HTR-8/SVneo (cell line): ENCODE results near the gene SCYGR4.
"Not testable (repeated sequence)": the region's sequence is repeated elsewhere in the genome, so short reads cannot be mapped to it uniquely, and the experiment has no call there.

Source experiments
- DNase-seq: peaks from one replicate; pipeline ENCODE4 v3.0.0; 2011; ENCODE audit warnings: low spot score, mixed read lengths; ENCODE audit not compliant: insufficient read length
- FAIRE-seq: peaks from 2 replicates; lab custom pipeline; 2011; peaks lifted over from hg19 to GRCh38; lab: Jason Lieb, UNC

SCYGR4 gene, protein sequence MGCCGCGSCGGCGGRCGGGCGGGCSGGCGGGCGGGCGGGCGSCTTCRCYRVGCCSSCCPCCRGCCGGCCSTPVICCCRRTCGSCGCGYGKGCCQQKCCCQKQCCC

DNA sequence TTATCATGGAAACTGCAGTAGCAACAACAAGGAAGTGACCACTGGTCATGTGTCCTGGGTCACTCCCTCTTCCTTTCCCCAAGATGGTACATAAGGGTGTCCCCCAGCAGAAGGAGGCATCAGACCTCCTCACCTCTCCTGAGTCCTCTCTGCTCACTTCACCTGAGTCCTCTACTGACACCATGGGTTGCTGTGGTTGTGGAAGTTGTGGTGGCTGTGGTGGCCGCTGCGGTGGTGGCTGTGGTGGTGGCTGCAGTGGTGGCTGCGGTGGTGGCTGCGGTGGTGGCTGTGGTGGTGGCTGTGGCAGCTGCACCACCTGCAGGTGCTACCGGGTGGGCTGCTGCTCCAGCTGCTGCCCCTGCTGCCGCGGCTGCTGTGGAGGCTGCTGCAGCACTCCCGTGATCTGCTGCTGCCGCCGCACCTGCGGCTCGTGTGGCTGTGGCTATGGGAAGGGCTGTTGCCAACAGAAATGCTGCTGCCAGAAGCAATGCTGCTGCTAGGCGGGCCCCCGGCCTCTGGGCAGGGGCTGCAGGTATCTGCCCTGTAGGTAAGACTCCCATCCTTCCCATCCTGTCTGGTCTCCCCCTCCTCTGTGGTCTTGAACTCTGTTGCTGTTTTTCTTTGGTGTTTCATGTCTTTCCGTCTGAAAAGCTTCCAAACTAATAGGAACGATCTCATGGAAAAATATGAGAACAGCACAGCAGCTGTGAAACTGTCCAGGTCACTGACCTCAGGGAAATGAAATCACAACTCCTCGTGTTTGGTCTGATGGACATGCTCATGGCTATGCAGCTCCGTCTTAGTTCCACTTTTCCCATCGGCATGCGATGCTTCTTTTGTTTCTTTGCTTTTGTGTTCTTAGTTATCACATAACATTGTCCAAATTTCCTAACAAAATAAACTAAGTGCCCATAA, at the start of gene SCYGR4:
Gene SCYGR4, plus strand, starts transcription at position 183 of the 915 bp plus-strand sequence. Its CDS starts 0 bp downstream, at position 183.
- DNase-seq (no peak), FAIRE-seq (no peak)

DNA sequence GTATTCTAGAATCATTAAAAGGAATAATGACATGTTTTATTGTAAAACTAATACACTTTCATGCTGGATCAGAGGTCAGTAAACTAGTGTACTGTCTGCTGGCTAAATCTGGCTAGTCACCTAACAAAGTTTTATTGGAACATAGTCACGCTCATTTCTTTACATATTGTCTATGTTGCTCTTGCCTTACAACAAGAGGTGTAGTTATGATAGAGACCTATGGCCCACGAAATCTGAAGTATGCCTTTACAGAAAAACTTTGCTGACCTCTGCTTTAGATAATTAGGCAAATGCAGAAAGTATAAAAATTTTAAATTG, 48.5 kb upstream of the SCYGR4 start:
- FAIRE-seq, result no peak
- DNase-seq, result no peak

DNA sequence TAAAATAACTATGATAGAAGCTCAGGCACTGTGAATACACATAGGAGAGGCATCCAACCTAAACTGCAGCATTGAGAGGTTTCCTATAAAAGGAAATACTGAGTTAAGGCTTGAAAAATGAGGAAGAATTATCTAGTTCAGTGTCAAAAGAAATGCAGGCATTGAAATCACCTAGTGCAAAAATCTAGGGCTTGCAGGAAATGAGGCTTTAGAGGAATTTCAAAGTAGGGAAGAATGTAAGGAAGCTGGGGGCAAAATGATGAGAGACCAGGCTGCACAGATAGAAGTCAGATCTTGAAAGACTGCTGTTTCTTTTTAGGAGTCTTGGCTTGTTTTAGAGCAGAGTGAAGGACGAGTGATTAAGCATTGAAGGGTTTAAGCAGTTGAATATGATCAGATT, 46.7 kb upstream of the SCYGR4 start:
- no peak for DNase-seq
- FAIRE-seq, result no peak

DNA sequence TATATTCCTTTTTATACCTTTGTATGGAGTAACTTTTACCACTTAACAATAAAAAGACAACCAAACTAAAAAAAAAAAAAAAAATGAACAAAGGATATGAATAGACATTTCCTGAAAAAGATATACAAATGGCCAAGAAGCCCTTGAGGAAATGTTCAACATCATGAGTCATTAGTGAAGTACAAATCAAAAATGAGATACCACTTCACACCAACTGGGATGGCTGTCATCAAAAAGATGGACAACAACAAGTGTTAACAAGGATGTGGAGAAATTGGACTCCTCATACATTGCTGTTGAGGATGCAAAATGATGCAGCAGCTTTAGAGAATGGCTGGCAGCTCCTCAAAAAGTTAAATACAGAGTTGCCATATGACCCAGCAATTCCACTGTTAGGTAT, 41.2 kb upstream of the SCYGR4 start:
- FAIRE-seq, result no peak

DNA sequence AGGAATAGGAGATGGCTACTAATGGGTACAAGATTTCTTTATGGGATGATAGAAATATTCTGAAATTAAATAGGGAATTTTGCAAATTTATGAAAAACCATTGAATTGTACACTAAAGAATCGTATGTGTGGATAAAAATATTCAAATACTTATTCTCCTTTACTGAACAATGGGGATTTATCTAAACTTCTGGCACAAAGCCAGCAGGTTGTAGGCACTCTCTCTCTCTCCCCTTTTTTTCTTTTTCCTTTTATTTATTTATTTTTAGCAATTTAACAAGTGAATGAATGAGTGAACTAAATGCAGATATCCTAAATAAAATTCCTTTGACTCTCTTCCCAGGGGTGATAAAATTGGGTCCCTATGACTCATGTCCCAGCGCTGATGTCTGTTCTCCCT, 40.5 kb upstream of the SCYGR4 start:
- DNase-seq, result no peak
- FAIRE-seq, result no peak

More for the DNA sequence above, 41.2 kb upstream of the SCYGR4 start:
- no peak for DNase-seq

DNA sequence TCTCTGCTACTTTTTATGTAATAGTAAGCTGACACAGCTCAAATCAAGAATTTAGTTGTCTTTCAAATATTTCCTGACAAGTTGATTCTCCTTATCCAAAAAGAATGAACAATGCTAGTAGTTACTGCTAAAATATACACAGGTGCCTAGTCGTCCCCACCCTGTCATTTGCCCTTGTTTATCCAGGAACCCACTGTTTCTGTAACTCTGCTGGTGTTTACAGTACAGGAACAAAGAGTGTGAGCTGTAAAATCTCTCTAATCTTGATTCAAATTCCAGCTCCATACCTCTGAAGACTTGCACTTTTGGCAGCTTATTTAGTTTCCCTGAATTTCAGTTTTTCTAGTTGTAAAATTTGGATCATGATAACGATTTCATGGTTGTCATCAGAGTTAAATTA, 39.7 kb upstream of the SCYGR4 start:
- FAIRE-seq, result no peak
- DNase-seq, result no peak

DNA sequence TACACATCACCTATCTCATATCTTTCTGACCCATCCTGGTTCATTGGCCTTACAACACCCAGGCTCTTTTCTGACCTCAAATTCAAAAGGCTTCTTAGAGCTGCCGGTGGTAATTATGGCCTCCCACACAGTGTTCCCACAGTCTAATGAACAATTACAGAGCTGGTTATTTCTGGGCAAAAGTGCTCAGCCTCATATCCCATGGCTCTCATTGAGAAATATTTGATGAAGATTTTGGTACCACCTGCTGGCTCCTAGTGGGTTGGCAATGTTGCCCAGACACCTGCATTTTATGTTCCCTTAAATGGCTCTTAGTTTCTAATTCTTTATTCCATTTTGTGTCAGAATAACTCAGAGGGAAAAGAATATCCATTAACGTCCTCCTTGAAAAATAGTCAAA, 38.7 kb upstream of the SCYGR4 start:
- DNase-seq (no peak), FAIRE-seq (no peak)

DNA sequence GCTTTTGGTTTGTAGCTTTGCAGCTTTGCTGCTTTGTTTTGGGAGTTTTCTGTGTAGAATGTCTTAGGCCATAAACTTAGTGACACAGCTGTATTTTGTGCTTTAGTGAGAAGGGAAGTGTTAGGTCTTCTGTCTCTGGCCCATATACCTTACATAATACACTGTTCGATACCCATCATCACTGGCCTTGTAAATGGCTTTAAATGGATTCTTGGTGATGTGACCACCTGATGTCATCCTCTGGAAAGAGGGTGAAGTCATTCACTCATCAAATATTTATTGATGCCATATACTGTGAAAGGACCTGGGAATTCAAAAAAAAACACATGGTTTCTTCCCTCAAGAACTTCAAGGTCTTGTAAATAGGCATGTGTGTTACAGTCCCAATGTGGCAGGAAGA, 37.5 kb upstream of the SCYGR4 start:
- DNase-seq, result no peak
- no peak for FAIRE-seq

DNA sequence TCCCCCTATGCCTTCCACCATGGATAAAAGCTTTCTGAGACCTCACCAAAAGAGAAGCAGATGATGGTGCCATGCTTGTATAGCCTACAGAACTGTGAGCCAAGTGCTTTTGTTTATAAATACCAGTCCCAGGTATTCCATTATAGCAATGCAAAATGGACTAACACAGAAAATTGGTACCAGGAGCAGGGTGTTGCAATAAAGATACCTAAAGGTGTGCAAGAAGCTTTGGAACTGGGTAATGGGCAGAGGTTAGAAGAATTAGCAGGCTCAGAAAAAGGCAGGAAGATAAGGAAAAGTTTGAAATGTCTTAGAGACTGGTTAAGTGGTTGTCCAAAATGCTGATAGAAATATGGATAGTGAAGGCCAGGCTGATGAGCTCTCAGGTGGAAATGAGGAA, 34.9 kb upstream of the SCYGR4 start:
- FAIRE-seq (no peak), DNase-seq (no peak)

DNA sequence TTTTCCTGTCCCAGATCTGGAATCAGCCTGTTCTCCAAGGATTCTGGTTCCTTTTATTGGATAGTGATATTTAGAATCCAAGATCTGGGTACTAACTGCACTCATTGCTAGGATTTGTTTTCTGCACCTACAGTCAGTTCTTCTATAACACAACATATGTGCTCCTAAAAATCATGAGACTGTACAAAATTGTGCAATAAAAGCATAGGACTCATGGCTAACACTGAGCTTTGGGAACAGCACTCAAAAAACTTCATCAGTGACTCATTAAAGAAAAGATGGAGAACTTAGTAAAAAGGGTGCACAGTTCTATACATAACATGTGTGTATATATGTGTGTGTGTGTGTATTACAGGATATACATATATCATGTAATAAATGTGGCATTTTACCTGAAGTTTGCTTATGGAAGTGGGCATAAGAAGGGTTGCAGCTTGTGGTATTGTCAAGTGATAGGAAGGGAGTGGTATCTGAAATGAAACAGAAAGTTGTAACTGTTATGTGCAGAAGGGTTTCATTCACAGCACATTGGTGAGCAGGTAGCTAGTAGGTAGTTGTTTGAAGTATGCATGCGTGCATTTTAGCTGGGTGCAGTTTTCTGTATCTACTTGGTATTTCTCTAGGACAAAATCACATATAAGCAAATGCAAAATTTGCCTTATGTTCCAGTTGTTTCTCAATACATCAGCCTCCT, 24.5 kb upstream of the SCYGR4 start:
- no peak for DNase-seq
- no peak for FAIRE-seq

DNA sequence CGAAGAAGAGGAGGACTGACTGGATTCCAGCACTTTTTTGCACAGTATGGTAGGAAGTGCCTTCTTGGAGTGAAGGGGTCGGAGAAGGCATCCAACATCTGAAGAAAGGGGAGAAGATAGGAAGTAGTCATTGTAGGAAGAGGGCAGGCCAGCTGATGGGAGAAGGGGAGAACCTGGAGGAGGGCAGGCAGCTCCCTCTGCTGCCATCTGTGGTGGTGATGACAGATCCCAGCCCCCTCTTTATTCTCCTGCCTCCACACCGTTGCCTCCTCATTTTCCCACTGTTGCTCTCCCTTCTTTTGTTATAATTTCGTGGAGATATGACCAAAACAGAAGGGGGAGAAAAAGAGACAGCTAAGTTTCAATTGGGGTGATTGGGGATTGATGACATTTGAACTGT, 21.5 kb upstream of the SCYGR4 start:
- FAIRE-seq (no peak), DNase-seq (no peak)

DNA sequence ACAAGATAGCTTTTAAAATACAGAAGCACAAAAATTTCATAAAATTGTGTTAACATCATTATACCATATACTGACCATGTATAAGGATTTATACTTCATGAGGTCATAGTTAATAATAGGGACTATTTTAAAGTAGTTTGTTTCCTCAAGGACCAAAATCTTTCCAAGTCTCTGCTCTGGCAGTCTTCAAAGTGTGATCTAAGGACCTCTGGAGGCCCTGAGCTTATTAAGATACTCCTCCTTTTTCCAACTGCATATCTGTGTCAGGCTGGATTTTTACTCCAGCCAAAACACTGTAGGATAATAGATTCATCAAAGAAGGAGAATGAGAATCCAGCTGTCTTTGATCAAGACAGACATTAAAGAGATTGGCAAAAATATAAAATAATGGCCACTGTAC, 20.3 kb upstream of the SCYGR4 start:
- no peak for FAIRE-seq
- DNase-seq, result no peak

DNA sequence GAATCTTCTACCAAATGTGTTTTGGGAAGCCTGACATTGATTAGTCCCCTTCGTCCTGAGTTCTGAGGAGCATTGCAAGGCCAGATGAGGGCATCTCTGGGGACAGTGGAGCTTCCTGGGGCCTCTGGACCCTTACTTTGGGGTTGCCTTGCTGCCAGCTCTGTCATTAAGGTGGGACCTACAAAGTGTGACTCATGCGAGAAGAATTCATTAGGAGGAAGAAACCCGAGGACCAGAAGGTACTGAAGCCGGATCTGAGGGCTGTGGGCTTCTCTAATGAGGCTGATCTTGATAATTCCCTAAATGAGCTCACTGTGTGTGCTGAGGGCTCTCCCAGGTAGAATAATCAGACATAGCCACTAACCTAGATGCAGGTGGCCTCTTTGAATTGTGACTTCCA, 19.3 kb upstream of the SCYGR4 start:
- DNase-seq, result peak; percentile 12
- FAIRE-seq, result no peak

DNA sequence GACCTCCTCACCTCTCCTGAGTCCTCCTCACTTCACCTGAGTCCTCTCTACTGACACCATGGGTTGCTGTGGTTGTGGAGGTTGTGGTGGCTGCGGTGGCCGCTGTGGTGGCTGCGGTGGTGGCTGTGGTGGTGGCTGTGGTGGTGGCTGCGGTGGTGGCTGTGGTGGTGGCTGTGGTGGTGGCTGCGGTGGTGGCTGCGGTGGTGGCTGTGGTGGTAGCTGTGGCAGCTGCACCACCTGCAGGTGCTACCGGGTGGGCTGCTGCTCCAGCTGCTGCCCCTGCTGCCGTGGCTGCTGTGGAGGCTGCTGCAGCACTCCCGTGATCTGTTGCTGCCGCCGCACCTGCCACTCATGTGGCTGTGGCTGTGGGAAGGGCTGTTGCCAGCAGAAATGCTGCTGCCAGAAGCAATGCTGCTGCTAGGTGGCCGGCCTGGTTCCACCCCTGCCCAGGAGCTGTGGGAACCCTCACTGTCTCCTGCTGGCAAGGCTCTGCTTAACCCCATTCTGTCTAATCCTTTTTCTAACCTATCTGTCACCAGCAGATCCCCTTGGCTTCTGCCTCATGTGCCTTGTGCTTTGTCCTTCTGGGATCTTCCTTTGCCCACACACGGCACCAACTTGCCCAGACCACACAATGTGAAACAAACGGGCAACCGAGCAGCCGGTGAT, 18.3 kb upstream of the SCYGR4 start, which contains the start of gene SCYGR2:
Gene SCYGR2, plus strand, starts transcription at position 59 of the 669 bp plus-strand sequence. Its CDS starts 0 bp downstream, at position 59.
- not testable (repeated sequence) for DNase-seq, FAIRE-seq

DNA sequence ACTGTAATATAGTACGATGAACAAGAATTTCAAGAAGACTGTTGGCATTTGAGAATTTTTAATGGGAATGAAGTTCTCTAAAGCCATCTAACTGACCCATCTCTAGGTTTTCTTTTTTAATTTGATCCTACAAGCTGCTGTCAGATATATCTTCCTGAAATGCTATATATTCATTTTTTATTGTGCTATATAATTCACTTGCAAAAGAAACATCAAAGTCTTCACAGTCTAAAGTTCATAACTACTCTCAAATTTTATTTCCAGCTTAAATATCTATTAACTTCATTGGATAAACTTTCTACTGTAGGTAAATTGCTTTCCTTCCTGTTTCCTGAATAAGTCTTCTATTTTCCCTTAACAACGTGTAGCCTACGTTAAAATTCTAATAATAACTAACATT, 14.9 kb upstream of the SCYGR4 start:
- no peak for DNase-seq
- FAIRE-seq, result no peak

DNA sequence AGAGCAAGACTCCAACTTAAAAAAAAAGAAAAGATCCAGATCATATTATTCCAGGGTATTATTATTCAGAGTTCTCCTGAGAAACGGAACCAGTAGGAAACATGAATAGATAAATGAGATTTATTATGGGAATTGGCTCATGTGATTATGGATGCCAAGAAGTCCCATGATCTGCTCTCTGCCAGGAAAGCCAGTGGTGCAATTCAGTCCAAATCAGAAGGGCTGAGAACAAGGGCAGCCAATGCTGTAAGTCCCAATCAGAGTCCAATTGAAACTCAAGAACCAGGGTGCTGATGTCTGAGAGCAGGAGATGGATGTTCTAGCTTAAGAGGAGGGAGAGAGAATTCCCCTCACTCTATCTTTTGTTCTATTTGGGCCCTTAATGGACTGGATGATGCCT, 10.8 kb upstream of the SCYGR4 start:
- DNase-seq (no peak), FAIRE-seq (no peak)

DNA sequence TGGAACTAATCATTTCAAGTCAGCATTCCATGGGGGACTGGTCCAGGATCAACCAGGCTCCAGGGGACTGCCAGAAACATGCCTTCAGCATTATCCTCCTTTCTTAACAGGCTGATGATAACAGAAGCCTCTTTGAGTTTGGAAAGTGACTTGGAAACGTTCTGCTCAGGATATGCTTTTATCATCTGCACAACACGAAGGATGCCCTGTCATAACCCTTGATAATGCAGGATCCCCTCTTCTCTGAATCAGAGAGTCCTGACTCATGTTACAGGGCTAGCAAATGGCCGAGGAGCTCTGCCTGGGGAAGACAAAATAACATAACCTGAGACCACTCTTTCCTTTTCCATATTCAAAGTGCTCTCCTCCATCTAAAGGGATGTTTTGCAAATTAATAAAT, 9.4 kb upstream of the SCYGR4 start:
- DNase-seq (no peak), FAIRE-seq (no peak)

DNA sequence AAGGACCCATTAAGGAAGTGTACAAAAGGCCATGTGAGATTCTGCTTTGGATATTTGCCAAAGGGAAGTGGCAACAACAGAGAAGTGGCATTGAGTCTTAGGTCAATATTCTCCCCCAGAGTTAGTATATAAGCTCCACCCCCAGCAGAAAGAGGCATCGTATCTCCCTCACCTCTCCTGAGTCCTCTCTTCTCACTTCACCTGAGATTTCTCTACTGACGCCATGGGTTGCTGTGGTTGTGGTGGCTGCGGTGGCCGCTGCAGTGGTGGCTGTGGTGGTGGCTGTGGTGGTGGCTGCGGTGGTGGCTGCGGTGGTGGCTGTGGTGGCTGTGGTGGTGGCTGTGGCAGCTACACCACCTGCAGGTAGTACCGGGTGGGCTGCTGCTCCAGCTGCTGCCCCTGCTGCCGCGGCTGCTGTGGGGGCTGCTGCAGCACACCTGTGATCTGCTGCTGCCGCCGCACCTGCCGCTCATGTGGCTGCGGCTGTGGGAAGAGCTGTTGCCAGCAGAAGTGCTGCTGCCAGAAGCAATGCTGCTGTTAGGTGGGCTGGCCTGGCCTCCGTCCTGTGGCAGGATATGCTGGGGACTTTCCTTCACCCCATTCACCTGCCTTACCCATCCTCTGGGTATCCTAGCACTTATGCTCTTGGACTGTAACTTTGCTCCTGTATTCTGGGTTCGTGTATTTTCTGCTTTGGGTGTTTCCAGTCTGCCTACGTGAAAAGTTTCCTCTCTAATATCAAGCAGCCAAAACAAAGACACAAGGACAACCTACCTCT, 8.5 kb upstream of the SCYGR4 start:
- no peak for DNase-seq
- no peak for FAIRE-seq

DNA sequence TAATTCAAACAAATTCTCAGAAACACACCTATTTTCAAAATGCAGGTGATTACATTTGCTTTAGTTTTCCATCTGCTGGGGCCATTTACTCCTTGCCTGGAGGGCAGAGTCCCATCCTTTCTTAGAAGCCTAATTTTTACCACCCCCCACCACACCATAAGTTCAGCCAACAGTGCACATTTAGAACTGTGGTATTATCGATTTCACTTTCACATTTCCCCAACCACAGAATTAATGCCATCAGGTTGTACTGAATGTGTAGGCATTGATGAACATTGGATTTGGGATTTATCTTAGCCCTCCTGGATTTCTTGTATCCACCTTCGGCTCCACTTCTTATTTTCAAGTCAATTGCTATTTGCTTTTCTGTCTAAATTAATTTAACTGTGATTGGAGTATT, 7.2 kb upstream of the SCYGR4 start:
- FAIRE-seq (no peak), DNase-seq (no peak)
